ENCODE data around the gene ABCG5.

ABCG5 gene

DNA sequence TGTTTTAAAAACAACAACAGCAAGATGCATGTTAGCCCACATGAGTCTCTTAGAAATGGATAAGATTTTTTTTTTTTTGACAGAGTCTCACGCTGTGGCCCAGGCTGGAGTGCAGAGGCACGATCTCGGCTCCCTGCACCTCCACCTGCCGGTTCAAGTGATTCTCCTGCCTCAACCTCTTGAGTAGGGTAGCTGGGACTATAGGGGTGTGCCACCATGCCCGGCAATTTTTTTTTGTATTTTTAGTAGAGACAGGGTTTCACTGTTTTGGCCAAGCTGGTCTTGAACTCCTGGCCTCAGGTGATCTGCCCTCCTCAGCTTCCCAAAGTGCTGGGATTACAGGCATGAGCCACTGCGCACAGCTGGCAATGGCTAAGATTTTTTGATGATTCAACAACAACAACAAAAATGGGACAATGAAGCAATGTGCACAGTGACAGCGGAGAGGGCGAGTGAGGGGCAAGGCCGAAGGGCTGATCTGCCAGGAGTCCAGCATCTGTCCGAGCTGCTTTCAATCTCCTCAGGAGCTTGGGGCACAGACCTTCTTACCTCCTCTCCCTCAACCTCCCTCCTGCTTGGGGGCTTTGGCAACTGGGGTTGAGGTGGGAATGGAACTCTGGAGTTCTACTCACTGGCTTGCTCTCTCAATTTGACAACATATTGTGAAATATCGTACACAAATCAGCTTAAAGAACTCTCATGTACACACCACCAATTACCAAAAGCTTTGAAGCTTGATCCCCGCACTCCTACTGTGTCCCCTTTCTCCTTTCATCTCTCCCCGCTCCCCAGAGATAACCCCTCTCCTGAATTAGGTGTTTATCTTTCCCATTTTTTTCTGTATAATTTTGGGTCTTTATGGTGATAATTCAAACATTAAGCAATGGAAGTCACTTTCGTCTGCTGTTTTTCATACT is 3.6 kb upstream of the ABCG5 start:
- DNase-seq: no peak

- no peak for DNase-seq
These were observed 2.3 kb upstream of the ABCG5 start for GRCh38 chr2:43840965-43841364.

- no peak for DNase-seq
These were observed 1.3 kb upstream of the ABCG5 start for GRCh38 chr2:43839776-43840564.

GRCh38 chr2:43837831-43838559 is 644 bp downstream of the ABCG5 start:
- no peak for DNase-seq

GRCh38 chr2:43837033-43837432 is 1.6 kb downstream of the ABCG5 start:
- DNase-seq: no peak

GRCh38 chr2:43832457-43832856 is 6.2 kb downstream of the ABCG5 start:
- peak in 1 of 5 experiments; percentile 19 for DNase-seq

GRCh38 chr2:43831543-43832294 is 6.9 kb downstream of the ABCG5 start:
- peak in 1 of 5 experiments; percentile 15 for DNase-seq

DNA sequence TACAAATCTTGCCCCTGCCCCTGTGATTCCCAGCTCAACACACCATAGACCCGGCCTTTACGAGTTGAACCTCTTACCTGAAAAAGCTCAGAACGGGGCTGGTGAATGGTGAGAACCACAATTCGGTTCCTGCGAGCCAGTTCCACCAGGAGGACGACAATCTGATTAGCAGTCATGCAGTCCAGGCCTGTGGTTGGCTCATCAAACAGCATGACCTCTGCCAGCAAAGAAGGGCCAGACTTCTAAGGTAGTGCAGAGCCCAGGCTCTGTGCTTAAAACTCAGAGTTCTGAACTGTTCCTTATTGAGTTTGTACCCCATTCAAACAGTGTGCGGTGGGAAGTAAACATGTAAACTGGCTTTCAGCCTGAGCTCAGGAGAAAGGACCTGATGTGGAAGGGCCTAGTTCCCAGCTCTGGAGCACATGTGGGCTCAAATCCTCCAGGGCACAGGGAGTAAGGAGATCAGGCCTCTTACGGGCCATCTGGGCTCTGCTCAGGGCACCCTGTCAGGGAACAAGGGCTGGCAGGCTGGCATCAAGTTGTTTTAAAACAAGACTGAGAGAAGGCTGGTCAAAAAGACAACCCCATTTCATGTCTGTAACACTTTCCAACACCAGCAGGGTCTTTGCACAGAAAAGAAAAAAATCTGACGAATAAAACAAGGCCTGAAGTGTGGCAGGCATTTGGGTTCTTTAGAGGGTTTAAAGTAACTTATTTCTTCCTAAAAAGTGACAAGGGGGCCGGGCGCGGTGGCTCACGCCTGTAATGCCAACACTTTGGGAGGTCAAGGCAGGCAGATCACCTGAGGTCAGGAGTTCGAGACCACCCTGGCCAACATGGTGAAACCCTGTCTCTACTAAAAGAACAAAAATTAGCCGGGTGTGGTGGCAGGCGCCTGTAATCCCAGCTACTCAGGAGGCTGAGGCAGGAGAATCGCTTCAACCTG is 12.1 kb downstream of the ABCG5 start:
- DNase-seq: no peak

GRCh38 chr2:43825841-43826240 is 12.8 kb downstream of the ABCG5 start:
- DNase-seq: no peak

- DNase-seq: no peak
These were observed 13.6 kb downstream of the ABCG5 start for GRCh38 chr2:43824951-43825493.

GRCh38 chr2:43824512-43824911 is 14.1 kb downstream of the ABCG5 start:
- DNase-seq: no peak

DNA sequence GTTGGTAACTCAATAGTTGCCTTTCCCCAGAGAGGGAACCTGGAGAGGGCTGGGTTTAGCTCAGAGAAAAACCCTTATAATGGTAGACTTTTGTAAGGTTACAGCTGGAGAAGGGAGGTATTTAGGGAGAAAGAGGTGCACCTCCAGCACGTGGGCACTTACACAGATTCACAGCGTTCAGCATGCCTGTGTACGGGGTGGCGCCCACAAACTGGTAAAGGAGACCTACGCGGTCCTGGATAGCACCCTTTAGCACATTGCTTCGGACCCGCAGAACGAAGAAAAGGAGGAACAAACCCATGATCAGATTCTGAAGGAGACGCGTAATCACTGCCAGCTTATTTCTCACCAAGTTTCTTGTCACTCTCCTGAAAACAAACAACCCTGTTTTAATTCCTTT is 14.9 kb downstream of the ABCG5 start:
- no peak for DNase-seq

DNA sequence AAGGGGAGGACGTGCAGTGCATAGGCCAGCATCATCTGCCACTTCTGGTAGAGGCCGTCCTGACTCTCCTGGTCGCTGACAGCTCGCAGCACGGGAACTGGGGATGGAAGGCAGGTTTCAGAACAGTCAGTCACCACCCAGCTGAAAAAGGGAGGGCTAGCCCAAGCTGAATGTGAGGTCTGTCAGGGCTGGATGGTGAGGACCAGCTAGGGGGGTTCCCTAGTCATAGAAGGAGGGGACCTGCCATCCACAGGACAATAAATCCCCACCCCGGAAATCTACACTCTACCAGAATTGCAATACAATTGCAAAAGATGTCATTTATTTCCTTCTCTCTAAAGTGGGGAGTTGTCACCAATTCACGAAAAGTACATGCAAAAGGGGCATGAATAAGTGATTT is 15.8 kb downstream of the ABCG5 start:
- DNase-seq: no peak

- no peak for DNase-seq
These were observed 19.0 kb downstream of the ABCG5 start for GRCh38 chr2:43819491-43820163.

- peak in 1 of 5 experiments; percentile 46 for DNase-seq
These were observed 19.9 kb downstream of the ABCG5 start for GRCh38 chr2:43818761-43819160.

DNA sequence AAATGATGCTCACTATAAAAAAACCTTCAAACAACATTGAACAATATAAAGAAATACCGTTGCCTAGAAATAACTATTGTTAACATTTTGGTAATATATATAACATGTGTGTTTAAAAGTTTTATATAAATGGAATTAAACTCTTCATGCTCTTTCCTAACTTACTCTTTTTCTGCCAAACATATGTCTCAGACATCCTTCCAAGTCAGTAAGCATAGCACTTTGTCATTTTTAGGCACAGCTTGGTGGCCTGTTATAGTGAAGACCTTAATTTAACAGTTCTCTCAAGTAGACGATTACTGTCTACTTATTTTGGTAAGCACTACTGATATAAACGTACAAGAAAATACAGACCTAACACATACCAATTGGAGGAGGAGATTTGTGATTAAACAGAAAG is 23.9 kb downstream of the ABCG5 start:
- no peak for DNase-seq

- no peak for DNase-seq
These were observed 25.7 kb downstream of the ABCG5 start for GRCh38 chr2:43812947-43813346.

DNA sequence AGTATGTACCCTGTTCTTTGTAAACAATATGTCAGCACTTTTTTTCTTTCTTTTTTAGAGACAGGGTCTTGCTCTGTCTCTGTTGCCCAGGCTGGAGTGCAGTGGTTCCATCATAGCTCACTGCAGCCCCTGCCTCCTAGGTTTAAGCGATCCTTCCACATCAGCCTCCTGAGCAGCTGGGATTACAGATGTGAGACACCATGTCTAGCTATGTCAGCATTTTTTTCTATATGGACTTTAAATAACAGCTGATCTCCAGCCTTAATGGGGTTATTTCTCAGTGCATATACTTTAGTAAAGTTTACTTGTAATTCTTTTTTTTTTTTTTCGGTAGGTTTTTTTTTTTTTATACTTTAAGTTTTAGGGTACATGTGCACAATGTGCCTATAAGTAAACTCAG is 26.6 kb downstream of the ABCG5 start:
- no peak for DNase-seq

DNA sequence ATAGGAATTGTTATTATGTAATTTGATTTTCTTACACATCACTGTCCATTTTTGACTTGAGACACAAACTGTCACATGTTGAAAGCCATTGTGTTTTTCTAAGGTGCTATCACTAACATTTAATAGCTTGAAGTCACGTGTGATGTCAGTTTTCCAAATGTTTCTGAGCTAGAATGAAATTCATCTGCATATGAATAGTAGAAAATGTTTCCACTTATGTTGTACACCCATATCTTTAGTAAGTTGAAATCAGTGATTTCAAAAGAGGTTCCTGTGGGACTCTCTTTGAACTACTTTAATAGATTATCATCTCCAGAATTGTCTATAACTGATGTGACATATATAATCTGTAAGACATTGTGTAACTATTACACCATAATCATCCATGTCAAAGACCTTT is 27.8 kb downstream of the ABCG5 start:
- no peak for DNase-seq

DNA sequence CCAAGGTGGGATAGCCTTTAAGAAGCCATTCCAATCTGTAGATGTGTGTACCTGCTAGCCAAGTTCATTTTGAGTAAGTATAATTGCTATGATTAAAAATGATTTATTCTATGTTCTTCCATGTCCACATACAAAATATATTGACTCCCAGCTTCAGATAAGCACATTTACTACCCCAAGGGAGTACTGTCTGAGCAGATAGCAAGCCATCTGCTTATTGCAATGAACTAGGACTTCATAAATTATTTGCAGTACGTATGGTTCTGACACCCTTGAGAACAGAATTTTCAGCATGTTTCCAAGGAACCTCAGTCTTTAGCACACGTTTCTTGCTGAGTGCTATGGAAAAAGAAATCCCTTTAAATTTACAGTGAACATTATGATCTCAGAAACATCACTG is 28.2 kb downstream of the ABCG5 start:
- DNase-seq: no peak

- no peak for DNase-seq
These were observed 32.0 kb downstream of the ABCG5 start for GRCh38 chr2:43806719-43807031.
